ENCODE data around the gene MOGAT3.

Gene MOGAT3

GRCh38 chr7:101177644-101178043 is 23.2 kb downstream of the MOGAT3 start:
- H3K4me2 ChIP-seq (ENCODE audit: low read length), result no peak overlapping the region
- H3K9me3 ChIP-seq (ENCODE audit: control insufficient read depth, insufficient read depth, low read length), result no peaks in the 10 kb centered on the region
- no peak overlapping the region for H3K4me3 ChIP-seq (ENCODE audit: low read length)
- no peaks in the 10 kb centered on the region for H3K79me2 ChIP-seq (ENCODE audit: control insufficient read depth, low read length)
- H3K27me3 ChIP-seq (ENCODE audit: control insufficient read depth, low read length), result peaks cover 40% of the 10 kb centered on the region
- no peak overlapping the region for H3K27ac ChIP-seq (ENCODE audit: low read depth, low read length)
- H3K36me3 ChIP-seq (ENCODE audit: control insufficient read depth, low read length), result no peaks in the 10 kb centered on the region
- TF ChIP-seq EZH2phosphoT487 (IDR thresholded peaks at IDR 0.05; ENCODE audit: borderline replicate concordance, low read length) (no peak), CTCF (IDR thresholded peaks at IDR 0.05; ENCODE audit: low read depth, low read length, poor library complexity, severe bottlenecking) (no peak)
- H3F3A ChIP-seq (ENCODE audit: control insufficient read depth, insufficient read depth), result no peaks in the 10 kb centered on the region
- peaks cover 15% of the 10 kb centered on the region for H3K4me1 ChIP-seq (ENCODE audit: control insufficient read depth, low read length)
- H3K9me2 ChIP-seq (replicated peaks; ENCODE audit: control insufficient read depth, low read length), result no peaks in the 10 kb centered on the region
- H4K20me1 ChIP-seq (ENCODE audit: control insufficient read depth, insufficient read depth, low read depth, low read length), result no peaks in the 10 kb centered on the region

GRCh38 chr7:101175664-101176063 is 25.2 kb downstream of the MOGAT3 start:
- H3K4me3 ChIP-seq (ENCODE audit: low read length), result no peak overlapping the region
- peaks cover 59% of the 10 kb centered on the region for H3K27me3 ChIP-seq (ENCODE audit: control insufficient read depth, low read length)
- H3K9me2 ChIP-seq (replicated peaks; ENCODE audit: control insufficient read depth, low read length), result no peaks in the 10 kb centered on the region
- H3K79me2 ChIP-seq (ENCODE audit: control insufficient read depth, low read length), result no peaks in the 10 kb centered on the region
- no peaks in the 10 kb centered on the region for H3K36me3 ChIP-seq (ENCODE audit: control insufficient read depth, low read length)
- no peaks in the 10 kb centered on the region for H4K20me1 ChIP-seq (ENCODE audit: control insufficient read depth, insufficient read depth, low read depth, low read length)
- no peak for TF ChIP-seq EZH2phosphoT487 (IDR thresholded peaks at IDR 0.05; ENCODE audit: borderline replicate concordance, low read length)
- TF ChIP-seq CTCF (IDR thresholded peaks at IDR 0.05; ENCODE audit: low read depth, low read length, poor library complexity, severe bottlenecking), result no peak
- H3F3A ChIP-seq (ENCODE audit: control insufficient read depth, insufficient read depth), result peaks cover 2% of the 10 kb centered on the region; the same call in 1 of the 2 replicates
- H3K4me1 ChIP-seq (ENCODE audit: control insufficient read depth, low read length), result peaks cover 15% of the 10 kb centered on the region
- H3K9me3 ChIP-seq (ENCODE audit: control insufficient read depth, insufficient read depth, low read length), result no peaks in the 10 kb centered on the region
- H3K4me2 ChIP-seq (ENCODE audit: low read length), result no peak overlapping the region
- no peak overlapping the region for H3K27ac ChIP-seq (ENCODE audit: low read depth, low read length)

DNA sequence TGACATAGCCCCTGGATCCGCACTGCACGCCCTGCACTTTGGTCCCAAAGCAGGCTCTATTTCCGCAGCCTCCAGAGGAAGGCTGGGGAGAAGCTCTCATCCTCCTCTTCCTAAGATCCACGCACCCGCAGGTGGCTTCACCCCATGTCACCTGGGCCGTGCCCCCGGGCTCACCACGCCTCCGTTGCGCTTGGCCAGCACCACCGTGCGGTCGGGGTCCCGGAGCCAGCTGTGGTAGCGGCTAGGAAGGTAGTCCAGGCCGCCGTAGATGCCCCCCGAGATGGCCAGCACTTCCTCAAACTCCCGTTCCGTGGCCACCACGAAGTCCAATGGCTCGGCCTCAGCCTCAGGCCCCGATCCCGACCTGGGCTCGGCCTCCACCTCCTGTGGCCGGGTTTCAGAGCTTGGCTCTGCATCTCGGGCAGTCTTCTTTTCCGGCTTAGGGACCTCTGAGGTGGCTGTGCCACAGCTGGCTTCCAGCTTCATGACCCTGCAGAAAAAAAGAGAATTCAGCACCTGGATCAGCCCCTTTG is 26.4 kb downstream of the MOGAT3 start:
- no peaks in the 10 kb centered on the region for H3K9me2 ChIP-seq (replicated peaks; ENCODE audit: control insufficient read depth, low read length)
- peaks cover 25% of the 10 kb centered on the region for H3K4me1 ChIP-seq (ENCODE audit: control insufficient read depth, low read length)
- 0 out of 2 replicates have a peak, but pooled peaks cover 2% of the 10 kb centered on the region for H4K20me1 ChIP-seq (ENCODE audit: control insufficient read depth, insufficient read depth, low read depth, low read length)
- H3K4me2 ChIP-seq (ENCODE audit: low read length), result peak overlapping the region; percentile 48
- peaks cover 3% of the 10 kb centered on the region; the same call in 1 of the 2 replicates for H3F3A ChIP-seq (ENCODE audit: control insufficient read depth, insufficient read depth)
- H3K27me3 ChIP-seq (ENCODE audit: control insufficient read depth, low read length), result peaks cover 66% of the 10 kb centered on the region
- H3K79me2 ChIP-seq (ENCODE audit: control insufficient read depth, low read length), result no peaks in the 10 kb centered on the region
- H3K4me3 ChIP-seq (ENCODE audit: low read length), result 0 out of 2 replicates have a peak overlapping the region, but pooled peaks have one; percentile 17
- H3K9me3 ChIP-seq (ENCODE audit: control insufficient read depth, insufficient read depth, low read length), result no peaks in the 10 kb centered on the region
- TF ChIP-seq CTCF (IDR thresholded peaks at IDR 0.05; ENCODE audit: low read depth, low read length, poor library complexity, severe bottlenecking) (no peak), EZH2phosphoT487 (IDR thresholded peaks at IDR 0.05; ENCODE audit: borderline replicate concordance, low read length) (no peak)
- H3K27ac ChIP-seq (ENCODE audit: low read depth, low read length), result no peak overlapping the region
- no peaks in the 10 kb centered on the region for H3K36me3 ChIP-seq (ENCODE audit: control insufficient read depth, low read length)

Measured in DOHH2 (cell line).